Caco-2 (cell line): ENCODE data around the gene CLINT1. TPM values are rescaled to one million over a fixed set of nuclear protein-coding genes. Genes with fewer than 3 reads are reported as not detected.
"Not testable (repeated sequence)": the region's sequence is repeated elsewhere in the genome, so short reads cannot be mapped to it uniquely, and the experiment has no call there.

Experiments
- BruUV-seq: library from RNA; stranded (reverse); fragments of 400-500 nt; replicated peaks from 2 replicates; lab custom pipeline; 2021; lab: Mats Ljungman, UMichigan
- CTCF ChIA-PET: fragments of 300-600 bp; sonication (Branson Sonifier 250); formaldehyde crosslinking; loops from one replicate; lab custom pipeline; 2022; ENCODE audit warnings: antibody characterized with exemption; lab: Charles Lee
- POLR2A ChIA-PET: fragments of 300-600 bp; sonication (Branson Sonifier 250); formaldehyde crosslinking; loops from one replicate; lab custom pipeline; 2022; ENCODE audit warnings: antibody characterized with exemption; lab: Charles Lee
- DNase-seq, 2 experiments: peaks; one replicate each; pipeline versions ENCODE4 v3.0.0 to v3.0.0-alpha.2; 2020 to 2022
- H3K27me3 ChIP-seq: replicated peaks from 2 replicates; pipeline ENCODE4 v1.6.0; 2011; ENCODE audit warnings: low read length; ENCODE audit not compliant: control insufficient read depth, insufficient read depth
- H3K36me3 ChIP-seq: 2 replicates; pipeline ENCODE4 v1.5.1; 2011; ENCODE audit warnings: low read length; ENCODE audit not compliant: control insufficient read depth, insufficient read depth
- H3K4me1 ChIP-seq: fragments of 250-450 bp; sonication (Bioruptor Pico); 2 replicates; pipeline ENCODE4 v1.5.1; 2020; ENCODE audit warnings: mild to moderate bottlenecking
- H3K4me3 ChIP-seq: 2 replicates; pipeline ENCODE4 v1.5.1; 2011; ENCODE audit warnings: low read depth, mild to moderate bottlenecking, control low read depth, low read length
- H3K9me3 ChIP-seq: fragments of 250-450 bp; sonication (Bioruptor Pico); 2 replicates; pipeline ENCODE4 v1.5.1; 2020; ENCODE audit warnings: mild to moderate bottlenecking, moderate library complexity
- H3K27ac Mint-ChIP-seq: one replicate; pipeline ENCODE4 v1.8.0; 2022; ENCODE audit warnings: mixed read lengths; ENCODE audit not compliant: unreplicated experiment
- H3K27me3 Mint-ChIP-seq: one replicate; pipeline ENCODE4 v1.8.0; 2022; ENCODE audit warnings: mixed read lengths; ENCODE audit not compliant: insufficient read depth, unreplicated experiment
- H3K36me3 Mint-ChIP-seq: one replicate; pipeline ENCODE4 v1.8.0; 2022; ENCODE audit warnings: mild to moderate bottlenecking, mixed read lengths; ENCODE audit not compliant: insufficient read depth, unreplicated experiment
- H3K4me1 Mint-ChIP-seq: one replicate; pipeline ENCODE4 v1.8.0; 2022; ENCODE audit warnings: low read depth, mixed read lengths; ENCODE audit not compliant: unreplicated experiment
- H3K4me3 Mint-ChIP-seq: one replicate; pipeline ENCODE4 v1.8.0; 2022; ENCODE audit warnings: mild to moderate bottlenecking, moderate library complexity, mixed read lengths; ENCODE audit not compliant: unreplicated experiment
- H3K9me3 Mint-ChIP-seq: one replicate; pipeline ENCODE4 v1.8.0; 2022; ENCODE audit warnings: mixed read lengths; ENCODE audit not compliant: unreplicated experiment
- CTCF ChIP-seq, 2 experiments: fragments of 200-600 bp in 1 of 2; IDR thresholded peaks; 1 replicate in 1 of 2; 2 replicates in 1 of 2; pipeline versions ENCODE4 v1.5.1 to v1.8.0; 2011 to 2022; ENCODE audit warnings: antibody characterized with exemption in 1 of 2, control low read depth in 1 of 2, inconsistent platforms in 1 of 2, low read depth in 1 of 2, low read length in 1 of 2, mild to moderate bottlenecking in 1 of 2, moderate library complexity in 1 of 2; ENCODE audit not compliant: insufficient read depth in 1 of 2, severe bottlenecking in 1 of 2, unreplicated experiment in 1 of 2
- intact Hi-C: fragments of 100-400 bp; cut with micrococcal nuclease; formaldehyde crosslinking; loops from one replicate; pipeline ENCODE4 v1.10.0; 2022; ENCODE audit not compliant: unreplicated experiment
- total RNA-seq: library from RNA; stranded (reverse); gene quantifications from 2 replicates; pipeline ENCODE4 v1.2.3, GENCODE V29; 2022

CLINT1 gene
- total RNA-seq, 1 experiment from 2014 or later = 88.7 TPM

- no TSS peak for BruUV-seq
- Histone ChIP-seq H3K9me3 (no peaks in the 10 kb centered on the region), H3K4me3 (peak overlapping the region; percentile 88), H3K27me3 (no peaks in the 10 kb centered on the region), H3K36me3 (no peaks in the 10 kb centered on the region), H3K4me1 (peaks cover 25% of the 10 kb centered on the region)
- intact Hi-C loops = no loop called here
- H3K9me3 Mint-ChIP-seq = no peaks in the 10 kb centered on the region
- no peaks in the 10 kb centered on the region for H3K27me3 Mint-ChIP-seq
- POLR2A ChIA-PET = interaction anchor here (0.6 to 0.7 kb wide), 2 partner anchors 13 to 90 kb away, joined by 7 read pairs; no protein-coding TSS in a partner anchor
- H3K27ac Mint-ChIP-seq = peak overlapping the region; percentile 92
- peaks cover 23% of the 10 kb centered on the region for H3K36me3 Mint-ChIP-seq
- no peak for TF ChIP-seq CTCF (IDR thresholded peaks at IDR 0.05; ENCODE audit: insufficient read depth in 1 of 2, low read depth in 1 of 2, low read length in 1 of 2, severe bottlenecking in 1 of 2, unreplicated experiment in 1 of 2)
- CTCF ChIA-PET = interaction anchor here (0.5 to 1.4 kb wide), 5 partner anchors 11 to 418 kb away, joined by 3 to 6 read pairs (median 4); no protein-coding TSS in a partner anchor
- H3K4me3 Mint-ChIP-seq = peak overlapping the region; percentile 98
- DNase-seq = no peak
- H3K4me1 Mint-ChIP-seq = peaks cover 23% of the 10 kb centered on the region
Observed at GRCh38 chr5:157859227-157859575, 256 bp upstream of the CLINT1 start.

- POLR2A ChIA-PET = no interaction called here
- Histone ChIP-seq H3K4me1 (peaks cover 25% of the 10 kb centered on the region), H3K9me3 (no peaks in the 10 kb centered on the region), H3K27me3 (no peaks in the 10 kb centered on the region), H3K4me3 (peak overlapping the region; percentile 88), H3K36me3 (no peaks in the 10 kb centered on the region)
- CTCF ChIA-PET = interaction anchor here (1.4 kb wide), 1 partner anchor 217 kb away, joined by 3 read pairs; no protein-coding TSS in a partner anchor
- no TSS peak for BruUV-seq
- no peak for TF ChIP-seq CTCF (IDR thresholded peaks at IDR 0.05; ENCODE audit: insufficient read depth in 1 of 2, low read depth in 1 of 2, low read length in 1 of 2, severe bottlenecking in 1 of 2, unreplicated experiment in 1 of 2)
- Mint-ChIP-seq H3K27me3 (no peaks in the 10 kb centered on the region), H3K9me3 (no peaks in the 10 kb centered on the region), H3K4me1 (peaks cover 23% of the 10 kb centered on the region), H3K27ac (peak overlapping the region; percentile 92), H3K4me3 (peak overlapping the region; percentile 98), H3K36me3 (peaks cover 23% of the 10 kb centered on the region)
- DNase-seq = no peak
- intact Hi-C loops = no loop called here
Observed at GRCh38 chr5:157857816-157858526, 974 bp downstream of the CLINT1 start.

- Mint-ChIP-seq H3K4me1 (peaks cover 6% of the 10 kb centered on the region), H3K36me3 (peaks cover 16% of the 10 kb centered on the region), H3K4me3 (no peak overlapping the region), H3K9me3 (no peaks in the 10 kb centered on the region), H3K27ac (no peak overlapping the region), H3K27me3 (no peaks in the 10 kb centered on the region)
- Histone ChIP-seq H3K4me1 (peaks cover 9% of the 10 kb centered on the region), H3K27me3 (no peaks in the 10 kb centered on the region), H3K4me3 (no peak overlapping the region), H3K36me3 (no peaks in the 10 kb centered on the region), H3K9me3 (no peaks in the 10 kb centered on the region)
- no TSS peak for BruUV-seq
- ChIA-PET POLR2A (no interaction called here), CTCF (interaction anchor here (0.7 to 1.9 kb wide), 8 partner anchors 9 to 139 kb away, joined by 3 to 13 read pairs (median 6); no protein-coding TSS in a partner anchor)
- intact Hi-C loops = loop anchor here (1.0 to 2.0 kb wide), 4 partner anchors 39 to 140 kb away; no protein-coding TSS in a partner anchor
- peak; percentile 65 to 68 for TF ChIP-seq CTCF (IDR thresholded peaks at IDR 0.05; ENCODE audit: insufficient read depth in 1 of 2, low read depth in 1 of 2, low read length in 1 of 2, severe bottlenecking in 1 of 2, unreplicated experiment in 1 of 2)
- peak; percentile 63 to 73 for DNase-seq
Observed at GRCh38 chr5:157855404-157855994, 3.4 kb downstream of the CLINT1 start.

GRCh38 chr5:157853365-157853764 lies 5.6 kb downstream of the CLINT1 start:
- not testable (repeated sequence) for H3K4me1 ChIP-seq

More at GRCh38 chr5:157853365-157853764, 5.6 kb downstream of the CLINT1 start:
- POLR2A ChIA-PET, BruUV-seq, intact Hi-C loops, H3K4me1 Mint-ChIP-seq, H3K9me3 ChIP-seq, H3K27me3 Mint-ChIP-seq, H3K27me3 ChIP-seq, H3K4me3 ChIP-seq, H3K9me3 Mint-ChIP-seq, DNase-seq, H3K27ac Mint-ChIP-seq, H3K4me3 Mint-ChIP-seq, H3K36me3 ChIP-seq: not testable (repeated sequence)
- CTCF ChIA-PET = interaction anchor here (0.6 kb wide), 1 partner anchor 548 kb away, joined by 5 read pairs; no protein-coding TSS in a partner anchor
- H3K36me3 Mint-ChIP-seq = peaks cover 18% of the 10 kb centered on the region
